Hepatocyte (in vitro differentiated cells): Measurements from ENCODE around the gene CRACR2B. TPM values are rescaled to one million over a fixed set of nuclear protein-coding genes. Genes with fewer than 3 reads are reported as not detected.

Experiments used
- DNase-seq: peaks from one replicate; pipeline ENCODE4 v3.0.0-alpha.2; 2016; ENCODE audit warnings: low spot score
- H2AFZ ChIP-seq: fragments of 200-600 bp; sonication (generic); 2 replicates; pipeline ENCODE4 v1.6.0; 2016; ENCODE audit warnings: antibody characterized with exemption, mild to moderate bottlenecking
- H3K27ac ChIP-seq: fragments of 200-600 bp; sonication (generic); 2 replicates; pipeline ENCODE4 v1.5.1; 2016; ENCODE audit warnings: mild to moderate bottlenecking
- H3K27me3 ChIP-seq: fragments of 200-600 bp; sonication (generic); 2 replicates; pipeline ENCODE4 v1.6.1; 2016
- H3K36me3 ChIP-seq: fragments of 200-600 bp; sonication (generic); replicated peaks from 2 replicates; pipeline ENCODE4 v1.5.1; 2016; ENCODE audit warnings: low read depth; ENCODE audit not compliant: insufficient read depth
- H3K4me1 ChIP-seq: fragments of 200-600 bp; sonication (generic); 2 replicates; pipeline ENCODE4 v1.5.1; 2016; ENCODE audit warnings: mild to moderate bottlenecking, moderate library complexity; ENCODE audit not compliant: insufficient read depth
- H3K4me2 ChIP-seq: fragments of 200-600 bp; sonication (generic); 2 replicates; pipeline ENCODE4 v1.6.0; 2016
- H3K4me3 ChIP-seq: fragments of 200-600 bp; sonication (generic); 2 replicates; pipeline ENCODE4 v1.5.1; 2016; ENCODE audit warnings: mild to moderate bottlenecking
- H3K79me2 ChIP-seq: fragments of 200-600 bp; sonication (generic); 2 replicates; pipeline ENCODE4 v1.6.0; 2017; ENCODE audit warnings: mild to moderate bottlenecking
- H3K9me2 ChIP-seq: fragments of 200-600 bp; sonication (generic); replicated peaks from 2 replicates; pipeline ENCODE4 v1.6.0; 2017; ENCODE audit warnings: mild to moderate bottlenecking; ENCODE audit not compliant: insufficient read depth
- H3K9me3 ChIP-seq: fragments of 200-600 bp; sonication (generic); 2 replicates; pipeline ENCODE4 v1.5.1; 2016; ENCODE audit warnings: low read depth, mild to moderate bottlenecking
- H4K20me1 ChIP-seq: fragments of 200-600 bp; sonication (generic); 2 replicates; pipeline ENCODE4 v1.6.0; 2016; ENCODE audit warnings: mild to moderate bottlenecking; ENCODE audit not compliant: insufficient read depth, poor library complexity, severe bottlenecking
- EZH2 ChIP-seq: fragments of 200-600 bp; sonication (generic); IDR thresholded peaks from 2 replicates; pipeline ENCODE4 v1.6.1; 2016; ENCODE audit warnings: antibody characterized with exemption, mild to moderate bottlenecking, borderline replicate concordance
- EZH2phosphoT487 ChIP-seq: fragments of 200-600 bp; sonication (generic); IDR thresholded peaks from one replicate; pipeline ENCODE4 v1.6.1; 2018; ENCODE audit warnings: antibody characterized with exemption, mild to moderate bottlenecking, low read depth, moderate library complexity; ENCODE audit not compliant: unreplicated experiment, severe bottlenecking
- WGBS: methylation state at CpG from one replicate; pipeline ENCODE4 v1.1.6; 2016; ENCODE audit warnings: low lambda C conversion rate; ENCODE audit errors: missing lambda C conversion rate; 5-methylcytosine and 5-hydroxymethylcytosine counted together
- polyA plus RNA-seq: library from polyadenylated mRNA; unstranded; fragments of >200 nt; fragmentation: Nextera tagmentation; extraction: Ambion mirVana; gene quantifications from 2 replicates; pipeline ENCODE4 v1.2.1, GENCODE V29; 2016
- total RNA-seq: library from RNA; depleted of rRNA; stranded (reverse); fragments of >200 nt; gene quantifications from 2 replicates; pipeline ENCODE4 v1.2.3, GENCODE V29; 2014
- TF ChIP-seq, protein P1 (sequence below): fragments of 200-600 bp; sonication (generic); IDR thresholded peaks from 2 replicates; pipeline ENCODE4 v1.5.1; 2016; ENCODE audit warnings: antibody characterized with exemption, mild to moderate bottlenecking; ENCODE audit not compliant: poor library complexity

The CRACR2B gene
- total and polyA plus RNA-seq, 2 experiments from 2014 or later: 9.7 to 33.2 TPM

GRCh38 chr11:849951-850774, 22.4 kb downstream of the CRACR2B start:
- H3K27ac ChIP-seq: no peak overlapping the region
- no peak overlapping the region for H2AFZ ChIP-seq
- peak; percentile 47 for DNase-seq
- no peaks in the 10 kb centered on the region for H3K9me2 ChIP-seq
- 4% methylated on average over 30 of the region's 97 CpGs for WGBS
- H3K79me2 ChIP-seq: no peaks in the 10 kb centered on the region
- peak overlapping the region; percentile 33 for H3K4me3 ChIP-seq
- H4K20me1 ChIP-seq: peaks cover 18% of the 10 kb centered on the region
- no peaks in the 10 kb centered on the region for H3K9me3 ChIP-seq
- TF ChIP-seq, protein P1, sequence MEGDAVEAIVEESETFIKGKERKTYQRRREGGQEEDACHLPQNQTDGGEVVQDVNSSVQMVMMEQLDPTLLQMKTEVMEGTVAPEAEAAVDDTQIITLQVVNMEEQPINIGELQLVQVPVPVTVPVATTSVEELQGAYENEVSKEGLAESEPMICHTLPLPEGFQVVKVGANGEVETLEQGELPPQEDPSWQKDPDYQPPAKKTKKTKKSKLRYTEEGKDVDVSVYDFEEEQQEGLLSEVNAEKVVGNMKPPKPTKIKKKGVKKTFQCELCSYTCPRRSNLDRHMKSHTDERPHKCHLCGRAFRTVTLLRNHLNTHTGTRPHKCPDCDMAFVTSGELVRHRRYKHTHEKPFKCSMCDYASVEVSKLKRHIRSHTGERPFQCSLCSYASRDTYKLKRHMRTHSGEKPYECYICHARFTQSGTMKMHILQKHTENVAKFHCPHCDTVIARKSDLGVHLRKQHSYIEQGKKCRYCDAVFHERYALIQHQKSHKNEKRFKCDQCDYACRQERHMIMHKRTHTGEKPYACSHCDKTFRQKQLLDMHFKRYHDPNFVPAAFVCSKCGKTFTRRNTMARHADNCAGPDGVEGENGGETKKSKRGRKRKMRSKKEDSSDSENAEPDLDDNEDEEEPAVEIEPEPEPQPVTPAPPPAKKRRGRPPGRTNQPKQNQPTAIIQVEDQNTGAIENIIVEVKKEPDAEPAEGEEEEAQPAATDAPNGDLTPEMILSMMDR: no peak
- TF ChIP-seq EZH2phosphoT487 (no peak), EZH2 (no peak)
- H3K4me2 ChIP-seq: peak overlapping the region; percentile 96
- H3K27me3 ChIP-seq: peaks cover 4% of the 10 kb centered on the region
- H3K36me3 ChIP-seq: no peaks in the 10 kb centered on the region
- peaks cover 38% of the 10 kb centered on the region for H3K4me1 ChIP-seq

GRCh38 chr11:850775-851763, 23.4 kb downstream of the CRACR2B start:
- Histone ChIP-seq H3K4me2 (peak overlapping the region; percentile 96), H3K9me3 (no peaks in the 10 kb centered on the region), H4K20me1 (peaks cover 18% of the 10 kb centered on the region), H3K4me1 (peaks cover 29% of the 10 kb centered on the region), H2AFZ (no peak overlapping the region), H3K27ac (no peak overlapping the region), H3K4me3 (no peak overlapping the region), H3K9me2 (no peaks in the 10 kb centered on the region), H3K27me3 (peaks cover 4% of the 10 kb centered on the region), H3K79me2 (no peaks in the 10 kb centered on the region), H3K36me3 (no peaks in the 10 kb centered on the region)
- 23% methylated on average over 25 of the region's 28 CpGs for WGBS
- no peak for TF ChIP-seq EZH2phosphoT487
- TF ChIP-seq, protein P1: peak; percentile 14
- no peak for TF ChIP-seq EZH2
- no peak for DNase-seq

- no peak for TF ChIP-seq EZH2
- H3K27ac ChIP-seq: no peak overlapping the region
- WGBS: 82% methylated on average over 9 of the region's 15 CpGs
- H3K9me3 ChIP-seq: no peaks in the 10 kb centered on the region
- peaks cover 4% of the 10 kb centered on the region for H3K27me3 ChIP-seq
- H3K36me3 ChIP-seq: no peaks in the 10 kb centered on the region
- DNase-seq: no peak
- no peak overlapping the region for H2AFZ ChIP-seq
- H3K79me2 ChIP-seq: no peaks in the 10 kb centered on the region
- H3K9me2 ChIP-seq: no peaks in the 10 kb centered on the region
- H3K4me3 ChIP-seq: no peak overlapping the region
- H3K4me1 ChIP-seq: peaks cover 23% of the 10 kb centered on the region
- H4K20me1 ChIP-seq: peaks cover 18% of the 10 kb centered on the region
- H3K4me2 ChIP-seq: no peak overlapping the region
Observed at GRCh38 chr11:852762-853161, 25.0 kb downstream of the CRACR2B start.
